LNCAP (cell line): ENCODE data around the gene CMTM7.

Experiments used
- CTCF ChIP-seq: fragments of 450-650 bp; IDR thresholded peaks from 2 replicates; pipeline ENCODE4 v1.5.1; 2017; ENCODE audit warnings: mild to moderate bottlenecking

Gene CMTM7

GRCh38 chr3:32437896-32438295 is 46.2 kb downstream of the CMTM7 start:
- TF ChIP-seq CTCF, result no peak

- TF ChIP-seq CTCF, result no peak
Observed at GRCh38 chr3:32438596-32439344, 47.1 kb downstream of the CMTM7 start.

GRCh38 chr3:32440611-32441350 is 49.1 kb downstream of the CMTM7 start:
- TF ChIP-seq CTCF, result no peak

GRCh38 chr3:32442766-32443165 is 51.1 kb downstream of the CMTM7 start:
- TF ChIP-seq CTCF, result no peak

GRCh38 chr3:32443478-32443877 is 51.8 kb downstream of the CMTM7 start:
- no peak for TF ChIP-seq CTCF

GRCh38 chr3:32447865-32448400 is 56.3 kb downstream of the CMTM7 start:
- no peak for TF ChIP-seq CTCF

GRCh38 chr3:32448686-32449474 is 57.2 kb downstream of the CMTM7 start:
- TF ChIP-seq CTCF, result no peak
